DMS53 treated with DMSO at 0.1 percent for 48 hours (cell line): ENCODE data around the gene ATP1A1.

Experiments used
- DNase-seq: peaks from one replicate; lab custom pipeline; 2025; ENCODE audit not compliant: unreplicated experiment; lab: John Stamatoyannopoulos, UW

Gene ATP1A1

DNA sequence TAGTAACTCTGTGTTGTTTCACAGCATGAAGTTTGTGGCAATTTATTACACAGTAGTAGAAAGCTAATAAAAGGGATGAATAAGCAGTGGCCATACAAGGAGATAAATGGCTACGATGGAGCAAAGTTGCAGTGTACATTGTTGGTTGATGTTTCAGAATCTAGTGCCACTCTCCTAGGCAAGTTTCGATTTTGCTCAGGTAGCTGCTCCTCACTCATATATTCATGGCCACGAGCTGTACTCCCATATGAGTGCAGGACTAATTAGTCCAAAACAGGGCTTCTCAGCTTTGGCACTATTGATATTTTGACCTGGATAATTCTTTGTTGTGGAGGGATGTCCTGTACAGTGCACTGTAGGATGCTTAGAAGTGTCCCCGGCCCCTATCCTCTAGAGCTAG is 30.0 kb upstream of the ATP1A1 start:
- no peak for DNase-seq

GRCh38 chr1:116345011-116345410 is 28.0 kb upstream of the ATP1A1 start:
- DNase-seq: no peak

- DNase-seq: no peak
These were observed 27.2 kb upstream of the ATP1A1 start for GRCh38 chr1:116345843-116346242.

- DNase-seq: no peak
These were observed 25.9 kb upstream of the ATP1A1 start for GRCh38 chr1:116346943-116347673.

- no peak for DNase-seq
These were observed 25.3 kb upstream of the ATP1A1 start for GRCh38 chr1:116347696-116348095.

- no peak for DNase-seq
These were observed 22.9 kb upstream of the ATP1A1 start for GRCh38 chr1:116350097-116350645.

GRCh38 chr1:116351914-116352313 is 21.1 kb upstream of the ATP1A1 start:
- DNase-seq: no peak

- DNase-seq: no peak
These were observed 20.7 kb upstream of the ATP1A1 start for GRCh38 chr1:116352349-116352813.

DNA sequence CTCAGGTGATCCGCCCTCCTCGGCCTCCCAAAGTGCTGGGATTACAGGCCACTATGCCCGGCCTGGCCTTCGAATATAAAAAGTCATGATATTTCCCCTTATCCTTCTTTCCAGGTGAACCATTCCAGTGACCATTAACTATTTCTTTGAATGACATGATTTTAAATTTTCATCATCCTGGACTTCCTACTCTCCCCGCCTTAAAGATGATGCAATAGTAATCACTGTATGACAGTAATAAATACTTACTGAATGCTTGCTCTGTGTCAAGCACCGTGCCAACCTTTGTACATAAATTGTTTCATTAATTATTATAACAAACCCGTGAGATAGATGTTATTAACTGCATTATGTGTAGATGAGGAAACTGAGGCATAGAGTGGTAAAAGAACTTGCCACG is 19.9 kb upstream of the ATP1A1 start:
- no peak for DNase-seq

GRCh38 chr1:116356067-116356466 is 17.0 kb upstream of the ATP1A1 start:
- no peak for DNase-seq

DNA sequence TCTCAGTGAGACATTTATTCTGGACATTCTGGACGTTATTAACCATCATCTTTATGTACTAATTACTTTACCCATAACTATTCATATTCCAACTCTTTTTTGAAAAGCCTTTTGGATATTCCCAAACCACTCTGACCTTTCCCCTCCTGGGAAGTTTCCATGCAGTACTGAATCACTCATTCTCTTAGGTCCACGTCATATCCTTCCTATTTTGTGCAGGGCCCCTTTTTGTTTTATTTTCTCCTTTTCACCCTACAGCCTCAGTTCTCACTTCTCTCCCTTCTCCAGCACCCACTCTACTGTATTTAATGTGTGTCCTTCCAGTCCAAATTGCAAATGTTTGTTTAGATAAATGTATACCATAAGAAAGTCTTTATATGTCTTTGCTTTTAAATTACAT is 16.4 kb upstream of the ATP1A1 start:
- no peak for DNase-seq

- no peak for DNase-seq
These were observed 15.6 kb upstream of the ATP1A1 start for GRCh38 chr1:116357487-116357886.

DNA sequence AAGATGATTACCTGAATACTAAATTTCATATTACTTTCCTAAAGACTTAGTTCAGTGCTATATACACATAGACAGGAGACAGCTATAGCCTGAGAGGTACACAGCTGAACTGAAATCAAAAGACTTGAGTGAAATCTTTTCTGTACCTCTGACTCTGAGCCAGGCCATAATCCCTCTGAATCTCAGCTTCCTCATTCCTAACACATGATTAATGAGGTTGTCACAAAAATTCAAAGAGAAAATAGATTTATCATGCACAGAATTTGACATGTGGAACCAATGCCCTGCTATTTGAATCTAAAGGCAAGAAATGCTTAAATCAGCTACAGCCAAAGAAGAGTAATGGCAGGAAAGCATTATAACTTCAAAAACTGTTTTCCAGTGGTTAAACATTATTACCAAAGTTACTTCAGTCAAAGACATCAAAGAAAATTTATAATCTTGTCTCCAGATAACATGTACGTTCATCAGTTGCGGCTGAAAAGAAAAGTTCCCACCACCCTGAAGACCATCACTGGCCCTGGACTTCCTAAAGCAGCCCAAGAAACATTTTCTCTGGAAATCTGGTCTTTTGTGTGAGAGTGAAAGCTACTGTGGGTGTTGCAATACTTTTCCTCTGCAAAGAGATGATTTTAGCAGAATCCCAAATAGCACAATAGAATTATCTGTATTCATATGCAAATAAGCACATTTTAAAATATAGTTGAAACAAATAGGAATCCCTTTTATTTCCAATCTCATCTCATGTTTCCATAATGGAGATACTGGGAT is 13.8 kb upstream of the ATP1A1 start:
- no peak for DNase-seq

DNA sequence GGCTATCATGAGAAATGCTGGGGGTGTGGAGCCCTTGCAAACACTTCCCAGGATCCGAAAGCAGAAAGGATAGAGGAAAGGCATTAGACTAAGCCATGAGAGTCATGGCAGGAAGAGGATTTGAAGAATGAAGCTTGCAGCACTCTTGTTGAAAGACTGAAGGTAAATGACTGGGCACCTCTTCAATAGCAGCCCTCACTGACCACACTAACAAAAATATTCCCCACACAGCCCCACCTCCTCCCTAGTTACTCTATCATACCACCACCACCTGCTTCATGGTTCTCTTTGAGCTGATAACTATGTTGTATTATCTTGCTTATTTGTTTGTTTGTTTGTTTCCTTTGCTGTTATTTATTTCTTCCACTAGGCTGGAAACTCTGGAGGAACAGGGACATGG is 13.2 kb upstream of the ATP1A1 start:
- DNase-seq: no peak

- no peak for DNase-seq
These were observed 12.4 kb upstream of the ATP1A1 start for GRCh38 chr1:116360429-116361173.

DNA sequence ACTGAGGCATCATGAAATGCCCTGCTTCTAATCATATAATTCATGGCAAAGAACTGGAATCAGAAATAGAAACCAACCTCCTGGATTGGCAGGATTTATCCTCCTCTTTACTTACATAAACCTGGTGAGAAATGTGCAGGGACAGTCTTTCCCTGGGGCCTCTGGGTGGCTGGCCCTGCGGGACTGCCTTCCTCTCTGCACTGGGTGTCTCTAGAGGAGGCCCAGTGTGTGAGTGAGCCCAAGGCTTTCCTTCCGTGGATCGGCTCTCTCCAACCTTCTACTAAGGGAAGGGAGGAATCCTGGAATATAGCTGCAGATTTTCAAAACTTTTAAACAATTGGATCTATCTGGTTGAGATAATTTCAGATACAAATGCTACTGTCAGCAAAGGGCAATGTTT is 11.4 kb upstream of the ATP1A1 start:
- DNase-seq: no peak

- no peak for DNase-seq
These were observed 11.0 kb upstream of the ATP1A1 start for GRCh38 chr1:116362050-116362449.

DNA sequence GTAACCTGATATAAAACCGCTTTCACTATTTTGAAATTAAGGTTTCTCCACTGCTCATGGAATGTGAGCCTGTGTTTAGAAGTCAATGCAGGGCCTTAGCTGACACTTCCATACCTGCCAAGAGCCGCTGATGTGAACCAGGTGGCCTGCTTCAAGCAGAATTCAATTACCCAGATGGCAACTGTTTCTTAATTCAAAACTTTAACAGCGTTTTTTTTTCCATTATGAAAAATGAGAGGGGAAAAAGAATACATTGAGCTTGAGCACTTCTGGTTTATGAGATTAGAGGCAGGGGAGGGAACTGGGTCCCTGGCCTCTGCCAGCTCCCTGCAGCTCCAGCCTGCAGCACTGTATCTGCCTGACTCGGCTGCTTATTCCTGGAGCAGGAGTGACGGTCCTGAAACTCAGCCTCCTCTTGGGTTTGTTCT is 7.7 kb upstream of the ATP1A1 start:
- DNase-seq: no peak

DNA sequence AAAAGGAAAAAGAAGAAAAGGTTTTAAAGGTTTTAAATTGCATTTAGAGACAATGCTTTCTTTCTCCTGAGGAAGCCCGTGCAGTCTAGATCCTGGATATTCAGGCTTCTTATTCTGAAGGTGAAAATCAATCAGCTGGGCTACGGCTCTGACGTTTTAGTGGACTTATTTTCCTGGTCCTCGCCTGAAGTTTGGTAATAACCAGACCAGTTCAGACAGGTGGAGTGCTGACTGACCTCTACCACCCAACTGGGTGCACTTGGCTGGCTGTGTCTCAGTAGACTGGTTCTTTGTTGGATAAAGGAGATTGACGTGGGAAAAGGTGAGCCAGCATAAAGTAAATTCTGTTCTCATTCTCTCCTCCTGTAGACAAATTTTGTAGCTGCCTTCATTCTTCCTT is 7.2 kb upstream of the ATP1A1 start:
- no peak for DNase-seq

- no peak for DNase-seq
These were observed 5.6 kb upstream of the ATP1A1 start for GRCh38 chr1:116367256-116367945.

GRCh38 chr1:116368241-116368640 is 4.8 kb upstream of the ATP1A1 start:
- DNase-seq: no peak
